NOMO-1 treated with dmso at 0.1 percent for 144 hours (cell line): ENCODE measurements around the gene SLC50A1.
"Not testable (repeated sequence)": the region's sequence is repeated elsewhere in the genome, so short reads cannot be mapped to it uniquely, and the experiment has no call there.

Experiments used
- DNase-seq: peaks from one replicate; lab custom pipeline; 2025; ENCODE audit not compliant: unreplicated experiment; lab: John Stamatoyannopoulos, UW

Gene SLC50A1

GRCh38 chr1:155116113-155116764 is 19.4 kb upstream of the SLC50A1 start:
- DNase-seq, result no peak

GRCh38 chr1:155117610-155118009 is 18.0 kb upstream of the SLC50A1 start:
- no peak for DNase-seq

DNA sequence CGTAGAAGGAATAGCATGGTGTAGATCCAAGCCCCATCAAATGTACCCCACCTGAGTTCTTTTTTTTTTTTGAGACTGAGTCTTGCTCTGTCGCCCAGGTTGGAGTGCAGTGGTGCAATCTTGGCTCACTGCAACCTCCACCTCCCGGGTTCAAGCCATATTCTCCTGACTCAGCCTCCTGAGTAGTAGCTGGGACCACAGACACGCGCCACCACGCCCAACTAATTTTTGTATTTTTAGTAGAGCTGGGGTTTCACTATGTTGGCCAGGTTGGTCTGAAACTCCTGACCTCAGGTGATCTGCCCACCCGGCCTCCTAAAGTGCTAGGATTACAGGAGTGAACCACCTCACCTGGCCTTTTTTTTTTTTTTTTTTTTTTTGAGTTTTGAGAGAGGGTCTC is 17.6 kb upstream of the SLC50A1 start:
- not testable (repeated sequence) for DNase-seq

DNA sequence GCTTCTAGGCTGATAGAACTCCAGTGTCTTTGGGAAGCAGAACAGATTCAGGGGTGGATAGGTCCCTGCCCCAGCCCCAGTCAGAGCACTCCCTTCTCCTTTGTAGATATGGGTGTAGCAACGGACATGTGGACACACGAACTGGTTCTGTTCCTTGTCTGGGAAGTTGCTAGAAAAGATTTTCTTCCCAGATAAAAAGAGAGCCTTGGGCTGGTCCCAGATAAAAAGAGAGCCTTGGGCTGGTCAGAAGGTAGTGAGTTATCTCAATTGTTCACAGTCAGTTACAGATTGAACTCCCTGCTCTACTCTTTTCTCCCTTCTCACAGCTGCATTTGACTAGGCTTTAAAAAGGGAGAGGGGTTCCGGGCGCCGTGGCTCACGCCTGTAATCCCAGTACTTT is 15.4 kb upstream of the SLC50A1 start:
- no peak for DNase-seq

DNA sequence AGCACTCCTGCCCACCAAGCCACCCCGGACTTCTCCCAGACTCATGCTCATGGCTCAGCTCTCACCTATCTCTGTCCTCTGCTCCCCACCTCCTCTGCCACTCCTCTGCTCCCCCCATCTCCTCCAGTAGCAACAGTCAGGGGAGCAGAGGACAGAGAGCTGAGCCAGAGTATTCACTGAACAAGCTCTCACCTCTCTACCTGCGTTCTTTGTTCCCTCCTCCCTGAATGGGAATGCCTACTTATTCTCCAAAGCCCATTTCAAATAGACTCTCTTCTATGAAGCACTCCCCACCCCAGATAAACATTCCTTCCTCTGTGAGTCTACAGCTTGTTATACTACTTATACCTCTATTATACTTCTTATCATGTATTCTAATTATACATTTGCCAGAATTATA is 14.4 kb upstream of the SLC50A1 start:
- no peak for DNase-seq

DNA sequence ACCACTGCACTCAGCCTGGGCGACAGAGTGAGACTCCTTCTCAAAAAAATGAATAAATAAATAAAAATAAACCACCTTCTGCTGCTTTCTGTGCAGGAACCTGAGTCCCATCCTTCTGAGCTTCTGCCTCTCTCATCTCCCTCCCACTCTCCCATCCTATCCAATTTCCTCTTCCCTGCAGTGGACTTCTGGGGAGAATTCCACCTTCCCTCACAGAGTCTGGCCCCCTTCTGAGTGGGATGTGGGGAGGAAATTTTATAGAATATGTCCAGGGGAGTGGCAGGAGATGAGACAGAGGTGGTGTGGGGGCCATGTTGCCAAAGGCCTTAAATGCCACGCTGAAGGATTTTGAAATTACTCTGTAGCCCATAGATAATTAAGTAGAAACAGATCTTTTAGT is 13.3 kb upstream of the SLC50A1 start:
- no peak for DNase-seq

GRCh38 chr1:155123801-155124200 is 11.9 kb upstream of the SLC50A1 start:
- DNase-seq, result no peak

DNA sequence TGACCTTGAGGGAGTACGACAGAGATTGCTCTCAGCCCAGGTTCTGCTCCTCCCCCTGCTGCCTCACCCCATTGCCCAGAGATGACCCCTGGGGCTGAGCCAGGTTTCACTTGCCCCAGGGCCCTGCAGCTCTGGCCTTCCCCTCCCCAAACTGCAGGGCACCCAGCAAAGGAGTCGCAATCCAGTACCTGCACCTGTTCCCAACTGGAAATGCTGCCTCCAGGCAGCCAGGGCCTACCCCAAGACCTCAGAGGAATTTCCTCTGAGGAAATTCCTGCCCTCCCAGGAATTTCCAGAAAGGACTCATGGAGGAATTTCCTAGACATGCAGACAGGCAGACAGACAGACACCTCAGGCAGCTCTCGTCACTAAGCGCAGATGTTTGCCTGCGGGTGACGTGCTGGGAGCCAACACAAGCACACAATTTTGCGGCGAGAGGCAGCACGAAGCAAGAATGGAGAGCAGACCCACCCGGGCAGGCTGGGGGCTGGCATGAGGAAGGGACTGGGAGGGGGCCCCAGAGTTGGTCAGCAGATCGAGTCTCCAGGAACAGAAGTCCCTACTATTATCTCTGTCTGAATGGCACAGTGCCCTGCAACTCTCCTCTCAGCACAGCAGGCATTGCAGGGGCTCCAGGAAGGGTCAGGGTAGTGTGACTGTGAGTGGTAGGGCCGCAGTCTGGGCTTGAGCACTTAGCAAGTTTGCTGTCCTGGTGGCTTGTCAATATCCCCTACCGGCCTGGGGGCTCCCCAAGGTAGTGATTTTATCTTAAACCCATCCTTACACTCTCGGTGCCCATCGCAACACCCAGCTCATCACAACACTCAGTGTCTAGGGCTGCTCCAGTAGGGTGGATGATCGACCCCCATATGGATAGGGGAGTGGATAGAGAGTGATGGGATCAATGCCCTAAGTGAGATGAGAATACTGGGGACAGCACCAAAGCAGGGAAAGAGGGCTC is 10.9 kb upstream of the SLC50A1 start:
- DNase-seq, result no peak

DNA sequence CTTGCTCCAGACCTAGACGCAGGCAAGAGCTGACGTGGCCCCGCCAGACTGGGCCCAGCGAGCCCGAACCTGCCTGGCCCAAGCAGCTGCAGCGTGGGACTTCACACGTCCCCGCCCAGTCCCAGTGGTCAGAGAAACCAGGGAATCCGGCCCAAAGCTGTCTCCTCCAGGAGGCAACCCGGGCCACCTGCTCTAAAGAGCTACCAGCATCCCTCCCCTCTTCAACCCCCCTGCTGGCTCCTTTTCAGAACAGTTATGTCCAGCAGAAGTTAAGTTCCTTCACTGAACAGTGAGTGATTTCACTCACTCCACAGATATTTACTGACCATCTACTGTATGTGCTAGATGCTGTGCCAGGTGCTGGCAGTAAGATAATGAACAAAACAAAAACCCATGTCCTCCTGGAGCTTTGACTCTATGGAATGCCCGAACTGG is 10.1 kb upstream of the SLC50A1 start:
- DNase-seq, result no peak

- DNase-seq, result no peak
These were observed 9.6 kb upstream of the SLC50A1 start for GRCh38 chr1:155125946-155126555.

DNA sequence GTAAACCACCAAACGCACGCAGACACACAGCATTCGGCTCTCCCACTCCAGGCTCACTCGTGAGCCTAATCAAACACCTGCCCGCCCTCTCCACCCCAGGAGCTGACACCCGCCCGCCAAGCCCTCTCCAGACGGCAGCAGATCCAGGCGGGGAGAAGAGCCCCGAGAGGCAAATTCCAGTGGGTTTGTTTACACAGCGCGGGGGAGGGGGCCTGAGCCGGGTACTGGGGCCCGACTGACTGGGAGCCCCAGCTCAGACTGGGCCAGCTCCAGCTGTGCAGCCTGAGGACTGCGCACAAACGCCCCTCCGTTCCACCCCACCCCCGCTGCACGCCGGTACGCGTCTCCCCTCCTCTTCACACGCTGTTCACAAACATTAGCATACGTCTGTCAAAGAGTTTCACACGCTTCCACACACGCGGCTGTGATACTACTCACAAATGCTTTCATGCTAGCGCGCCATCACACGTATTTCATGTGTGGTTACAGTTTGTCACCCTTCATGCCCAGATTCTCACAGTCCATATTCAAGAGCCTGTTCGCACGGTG is 9.0 kb upstream of the SLC50A1 start:
- DNase-seq, result no peak

GRCh38 chr1:155127105-155127966 is 8.3 kb upstream of the SLC50A1 start, which contains the start of gene EFNA1:
Gene EFNA1, plus strand, starts transcription at chr1:155127876. Its CDS starts 102 bp downstream, at chr1:155127978.
- DNase-seq, result no peak

GRCh38 chr1:155127967-155128754 is 7.5 kb upstream of the SLC50A1 start:
- no peak for DNase-seq

DNA sequence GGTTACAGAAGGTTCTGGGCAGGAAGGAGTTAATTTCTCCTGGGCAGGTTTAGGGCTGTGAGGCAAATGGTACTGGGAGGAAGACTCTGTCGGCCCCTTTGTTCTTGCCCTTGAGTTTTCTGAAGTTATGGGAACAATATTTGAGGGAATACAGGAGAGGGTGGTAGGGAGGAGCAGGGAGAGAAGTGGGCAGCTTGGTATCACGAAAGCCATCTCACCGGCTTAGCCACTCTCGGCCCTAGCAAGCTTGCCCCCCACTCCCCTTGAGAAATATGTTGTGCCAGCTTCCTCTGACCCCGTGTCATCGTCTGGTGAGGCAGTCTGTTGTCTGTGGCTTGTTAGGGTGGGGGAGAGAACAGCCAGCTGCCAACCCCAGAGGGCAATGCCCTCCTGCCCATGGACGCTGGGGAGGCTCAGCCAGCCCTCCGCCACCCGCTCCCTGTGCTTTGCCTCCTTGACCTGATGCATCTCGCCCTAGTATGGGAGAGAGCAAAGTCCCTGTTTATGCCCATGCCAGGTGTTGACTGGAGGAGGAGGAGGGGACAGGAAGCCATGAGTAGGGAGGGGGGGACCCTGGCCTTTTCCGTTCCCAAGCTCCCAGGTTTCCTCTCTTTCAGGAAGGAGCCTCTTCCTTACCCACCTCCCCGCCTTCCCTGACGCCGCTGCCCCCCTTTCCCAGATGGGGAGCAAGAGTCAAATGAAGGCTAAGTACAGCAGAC is 6.7 kb upstream of the SLC50A1 start:
- DNase-seq, result no peak

DNA sequence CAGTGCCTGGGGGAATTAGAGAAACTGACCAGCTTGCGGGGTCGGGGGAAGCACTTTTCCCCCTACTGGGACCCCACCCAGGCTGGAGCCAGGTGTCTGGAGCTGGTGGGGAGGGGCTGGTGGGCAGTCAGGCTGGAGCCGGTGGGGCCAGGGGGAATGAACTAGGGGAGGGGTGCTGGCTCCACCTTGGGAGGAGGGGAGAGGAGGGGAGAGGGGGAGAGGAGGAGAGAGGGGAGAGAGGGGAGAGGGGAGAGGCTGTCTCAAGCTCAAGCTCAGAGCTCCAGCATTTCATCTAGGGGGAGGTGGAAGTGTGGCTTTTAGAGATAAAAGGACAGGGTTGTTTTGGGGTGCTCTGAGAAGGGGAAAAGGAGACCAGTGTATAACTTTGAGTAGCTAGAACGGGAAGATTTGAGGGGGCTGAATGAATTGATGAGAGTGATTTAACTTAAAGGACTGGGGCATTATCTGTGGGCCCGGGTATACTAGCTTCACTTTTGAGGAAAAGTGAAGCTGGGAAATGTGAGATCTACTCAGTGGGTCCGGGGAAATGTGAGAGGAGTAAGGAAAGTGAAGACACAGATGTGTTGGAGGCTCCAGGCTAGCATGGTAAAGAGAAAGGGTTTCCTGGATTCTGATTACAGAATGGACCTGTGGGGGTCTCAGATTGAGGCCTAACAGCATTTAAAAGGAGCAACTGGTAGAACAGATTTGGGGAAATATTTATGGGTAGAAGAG is 5.2 kb upstream of the SLC50A1 start:
- DNase-seq, result no peak

- no peak for DNase-seq
These were observed 4.4 kb upstream of the SLC50A1 start for GRCh38 chr1:155131285-155131684.

DNA sequence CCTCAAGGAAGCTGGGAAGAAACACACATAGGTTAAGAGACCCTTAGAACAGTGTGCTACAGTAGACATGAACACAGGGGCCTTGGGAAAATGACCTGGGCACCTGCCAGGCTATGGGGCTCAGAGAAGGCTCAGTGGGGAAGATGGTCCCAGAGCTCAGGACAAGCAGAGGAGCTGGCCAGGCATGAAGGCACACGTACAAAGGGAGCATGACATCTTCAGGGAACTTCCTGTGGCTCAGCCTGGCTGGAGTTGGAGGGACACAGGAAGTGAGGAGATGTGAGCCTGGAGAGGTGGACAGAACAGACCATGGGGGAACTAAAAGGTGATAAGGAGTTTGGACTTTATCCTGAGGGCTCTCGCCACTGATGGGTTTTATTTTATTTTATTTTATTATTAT is 3.8 kb upstream of the SLC50A1 start:
- DNase-seq, result no peak

DNA sequence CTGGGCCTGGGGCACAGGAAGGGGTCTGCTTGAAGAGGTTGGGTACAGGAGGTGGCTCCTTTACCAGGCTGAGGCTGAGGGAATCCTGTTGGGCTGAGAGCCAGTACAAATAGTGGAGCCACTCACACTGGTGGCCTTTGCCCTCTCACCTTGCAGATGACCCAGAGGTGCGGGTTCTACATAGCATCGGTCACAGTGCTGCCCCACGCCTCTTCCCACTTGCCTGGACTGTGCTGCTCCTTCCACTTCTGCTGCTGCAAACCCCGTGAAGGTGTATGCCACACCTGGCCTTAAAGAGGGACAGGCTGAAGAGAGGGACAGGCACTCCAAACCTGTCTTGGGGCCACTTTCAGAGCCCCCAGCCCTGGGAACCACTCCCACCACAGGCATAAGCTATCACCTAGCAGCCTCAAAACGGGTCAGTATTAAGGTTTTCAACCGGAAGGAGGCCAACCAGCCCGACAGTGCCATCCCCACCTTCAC is 1.8 kb upstream of the SLC50A1 start:
- no peak for DNase-seq
